Cortex of kidney (tissue), 1 donor: ENCODE results near the gene ST6GALNAC4.

Source experiments
- DNase-seq: peaks from one replicate; lab custom pipeline; 2025; lab: John Stamatoyannopoulos, UW

Gene ST6GALNAC4

DNA sequence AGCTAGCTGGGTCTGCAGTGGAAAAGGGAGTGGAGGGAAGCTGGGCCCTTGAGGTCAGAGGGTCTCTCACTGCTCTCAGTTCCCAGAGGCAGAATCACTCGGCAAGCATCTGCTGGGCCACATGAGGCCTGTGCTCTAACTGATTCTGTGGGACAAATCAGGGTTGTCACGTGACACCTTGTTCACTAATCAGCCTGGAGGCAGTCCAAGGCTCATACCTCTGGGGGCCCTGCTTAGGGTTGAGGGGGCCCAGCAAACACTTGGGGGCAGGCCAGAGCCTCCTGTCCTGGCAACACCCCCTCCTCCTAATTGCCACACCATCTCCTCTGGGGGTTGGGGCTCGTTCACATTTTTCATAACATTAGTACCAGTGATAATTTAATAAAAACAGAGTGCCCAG is 29.9 kb upstream of the ST6GALNAC4 start:
- DNase-seq = no peak

DNA sequence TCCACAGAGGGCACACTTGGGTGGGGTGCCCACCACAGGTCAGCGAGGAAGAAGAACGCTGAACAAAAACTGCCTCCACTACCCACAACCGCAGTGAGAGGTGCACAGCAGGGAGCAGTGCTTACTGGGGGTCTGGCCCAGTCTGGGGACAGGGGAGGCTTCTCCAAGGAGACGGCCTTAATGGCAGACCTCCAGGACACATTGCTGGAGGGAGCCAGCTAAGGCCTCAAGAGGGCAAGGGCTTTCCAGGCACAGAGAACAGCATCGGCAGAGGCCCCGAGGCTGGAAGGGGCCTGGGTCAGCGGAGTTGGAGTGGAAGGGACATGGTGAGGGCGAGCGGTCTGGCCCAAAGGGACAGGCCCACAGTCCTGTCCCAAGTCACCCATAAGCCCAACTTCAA is 29.1 kb upstream of the ST6GALNAC4 start:
- DNase-seq = no peak

DNA sequence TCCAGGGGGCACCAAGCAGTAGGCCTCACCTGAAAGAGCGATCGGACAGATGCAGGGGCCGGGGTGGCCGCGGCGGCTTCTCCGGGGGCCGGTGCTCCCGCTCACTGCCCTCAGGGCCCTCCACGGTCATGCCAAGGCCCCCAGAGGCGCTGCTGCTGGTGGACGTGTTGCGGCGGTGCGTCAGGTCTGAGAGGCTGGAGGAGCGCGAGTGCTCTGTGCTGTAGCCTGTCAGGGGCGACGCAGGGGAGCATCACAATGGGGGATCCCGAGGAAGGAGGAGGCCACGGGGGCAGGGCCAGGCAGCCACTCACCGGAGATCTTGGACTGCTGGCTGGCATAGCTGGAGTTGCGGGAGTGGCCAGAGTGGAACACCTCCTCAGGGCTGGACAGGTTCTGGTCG is 28.5 kb upstream of the ST6GALNAC4 start:
- DNase-seq = no peak

DNA sequence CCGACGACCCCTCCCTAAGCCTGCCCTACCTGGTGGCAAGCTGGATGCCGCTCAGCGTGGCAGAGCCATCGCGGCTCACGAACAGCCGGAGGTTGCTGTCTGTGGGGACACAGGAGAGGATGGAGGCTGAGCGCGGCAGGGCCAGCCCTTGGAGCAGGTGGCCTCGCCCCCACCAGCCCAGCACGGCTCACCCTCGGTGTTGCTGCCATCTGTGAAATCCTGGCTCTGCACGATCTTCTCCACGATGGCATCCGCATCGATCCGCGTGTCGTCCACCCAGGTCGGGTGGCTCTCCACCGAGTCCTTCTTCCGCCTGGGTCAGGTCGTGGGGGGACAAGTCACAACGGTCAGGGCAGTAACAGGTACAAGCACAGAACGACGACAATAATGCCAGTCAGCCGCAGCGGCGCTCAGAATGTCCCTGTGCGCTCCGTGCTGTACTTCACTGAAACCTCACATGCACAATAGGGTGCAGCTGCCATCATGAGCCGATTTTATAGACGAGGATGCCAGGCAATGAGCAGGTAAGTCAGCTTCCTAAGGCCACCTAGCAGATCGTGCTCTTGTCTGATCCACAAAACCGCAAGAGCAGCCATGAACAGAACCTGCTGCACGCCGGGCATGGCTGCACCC is 27.9 kb upstream of the ST6GALNAC4 start:
- DNase-seq = no peak

DNA sequence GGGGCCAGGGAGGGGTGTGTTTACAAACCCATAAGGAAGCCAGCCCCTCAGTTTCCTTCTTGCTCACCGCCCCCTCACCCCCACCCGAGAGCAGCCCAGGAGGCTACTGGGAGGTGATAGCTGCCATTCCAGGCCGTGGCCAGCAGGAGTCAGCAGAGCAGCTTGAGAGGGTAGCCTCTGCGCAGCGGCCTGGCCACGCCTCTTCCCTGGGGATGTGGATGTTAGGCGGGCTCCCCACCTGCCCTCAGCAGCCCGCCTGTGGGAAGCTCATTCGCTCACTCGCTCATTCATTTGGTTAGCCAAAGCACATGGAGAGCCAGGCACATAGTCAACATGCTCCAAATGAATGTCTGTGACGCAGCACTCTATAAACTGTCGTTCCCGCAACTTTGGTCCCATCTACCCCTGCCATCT is 26.9 kb upstream of the ST6GALNAC4 start:
- DNase-seq = no peak

DNA sequence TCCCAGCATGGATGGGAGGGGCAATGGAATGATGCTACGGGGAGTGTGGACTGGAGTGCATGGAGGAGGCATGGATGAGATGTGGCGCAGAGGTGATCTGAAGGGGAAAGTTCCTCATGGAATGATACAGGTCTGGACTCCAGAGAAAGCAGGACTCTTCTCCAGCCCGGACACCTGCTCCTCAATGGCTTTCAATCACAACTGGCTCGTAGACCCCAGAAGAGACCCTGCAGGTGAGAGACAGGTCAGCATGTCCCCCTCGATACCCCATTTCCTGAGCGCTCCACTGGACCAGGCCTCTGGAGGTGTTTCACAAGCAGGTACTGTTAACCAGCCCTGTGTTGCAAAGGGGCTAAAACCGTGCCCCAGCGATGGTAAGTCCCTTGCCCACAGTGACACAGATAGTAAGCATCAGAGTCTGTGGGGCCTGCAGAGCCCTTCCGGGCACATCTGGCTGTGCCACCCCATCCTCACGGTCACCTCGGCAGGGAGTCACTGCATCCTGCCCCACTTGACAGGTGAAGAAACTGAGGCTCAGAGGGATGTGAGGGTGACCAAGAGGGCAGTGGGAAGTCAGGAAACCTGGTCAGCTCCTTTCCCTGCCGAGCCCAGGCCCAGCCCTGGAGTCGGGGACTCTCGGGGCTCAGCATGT is 26.3 kb upstream of the ST6GALNAC4 start:
- no peak for DNase-seq

DNA sequence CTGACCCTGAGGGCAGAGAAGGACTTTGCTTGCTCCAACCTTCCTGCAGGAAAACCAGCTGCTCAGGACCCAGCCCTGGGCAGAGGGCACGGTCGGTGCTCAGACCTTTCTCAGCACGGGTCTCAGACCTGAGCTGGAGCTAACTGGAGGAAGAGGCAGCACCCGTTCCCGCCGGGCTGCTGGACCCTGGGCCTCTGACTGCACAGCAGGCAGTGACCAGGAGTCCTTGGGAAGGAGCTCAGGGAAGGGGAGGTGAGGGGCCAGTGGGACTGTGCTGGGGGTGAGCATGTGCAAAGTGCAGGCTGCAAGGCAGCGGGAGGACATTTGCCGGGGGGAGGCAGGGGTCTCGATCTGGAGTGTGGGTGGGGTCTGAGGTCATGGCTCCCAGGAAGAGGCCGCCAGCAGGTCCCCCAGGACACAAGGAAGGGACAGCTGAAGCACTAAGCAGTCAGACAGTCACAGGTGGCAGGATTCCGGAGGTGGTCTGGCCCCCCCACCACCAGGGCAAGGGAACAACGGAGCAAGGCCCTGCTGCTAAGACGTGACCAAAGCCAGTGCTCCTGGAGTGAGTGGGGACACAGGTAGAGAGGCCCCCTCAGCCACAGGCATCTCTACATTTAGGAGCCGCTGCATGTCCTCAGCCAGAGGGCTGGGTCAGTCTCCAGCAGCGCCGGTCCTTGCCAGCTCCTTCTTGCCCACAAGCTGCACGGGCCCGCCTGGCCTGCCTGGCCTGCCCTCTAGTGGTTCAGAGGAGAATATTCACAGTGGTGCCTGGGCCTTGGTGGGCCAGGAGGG is 25.6 kb upstream of the ST6GALNAC4 start:
- no peak for DNase-seq

DNA sequence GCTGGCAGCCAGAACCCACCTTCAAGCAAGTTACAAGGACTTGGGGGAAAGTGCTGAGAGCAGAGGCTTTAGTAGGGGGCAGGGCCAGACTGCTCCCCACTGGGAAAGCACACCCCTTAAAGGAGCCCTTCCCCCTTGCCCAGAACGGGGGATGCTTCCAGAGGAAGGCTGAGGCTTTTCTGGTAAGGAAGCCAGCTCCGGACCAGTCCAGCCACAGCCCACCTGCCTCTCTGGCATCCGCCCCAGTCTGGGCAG is 25.0 kb upstream of the ST6GALNAC4 start:
- DNase-seq = no peak

DNA sequence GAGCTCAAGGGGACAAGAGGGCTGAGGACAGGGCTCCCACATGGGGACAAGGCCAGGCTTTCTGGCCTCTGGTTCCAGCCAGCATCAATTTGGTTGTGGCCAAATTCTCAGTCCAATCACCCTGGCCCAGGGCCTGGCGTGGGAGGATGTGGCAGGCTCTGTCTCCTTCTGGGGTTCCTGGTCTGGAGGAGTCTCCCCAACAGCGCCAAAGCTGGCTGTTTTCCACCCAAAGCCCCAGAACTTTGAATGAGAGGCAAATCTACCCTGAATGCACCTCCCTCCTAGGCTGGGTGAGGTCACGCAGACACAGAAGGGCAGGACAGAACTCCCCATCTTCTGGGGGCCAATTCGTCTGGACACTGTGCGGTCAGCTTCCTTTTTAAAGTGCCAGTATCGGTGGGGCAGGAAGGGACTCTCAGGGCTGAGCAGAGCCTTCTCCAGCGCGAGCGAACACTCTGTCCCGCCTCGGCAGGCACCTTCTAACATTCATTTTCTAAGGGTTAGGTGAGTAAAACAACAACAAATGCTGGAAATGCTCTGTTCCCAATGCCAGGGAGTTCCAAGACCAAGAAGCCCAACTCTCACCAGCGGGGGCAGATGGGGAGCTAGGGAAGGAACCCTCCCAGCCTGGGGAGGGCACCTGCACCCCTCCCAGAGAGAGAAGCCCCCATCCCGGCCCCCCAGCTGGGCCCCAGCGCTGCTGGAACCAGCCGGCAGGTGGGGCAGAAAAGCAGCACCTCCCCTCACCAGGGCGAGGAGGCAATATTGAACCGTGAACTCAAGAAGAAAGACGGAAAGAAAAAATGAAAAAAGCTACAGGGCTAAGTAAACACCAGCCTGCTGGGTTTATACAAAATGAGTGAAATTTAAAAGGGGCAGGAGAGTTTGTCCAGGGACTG is 24.5 kb upstream of the ST6GALNAC4 start:
- DNase-seq = no peak

DNA sequence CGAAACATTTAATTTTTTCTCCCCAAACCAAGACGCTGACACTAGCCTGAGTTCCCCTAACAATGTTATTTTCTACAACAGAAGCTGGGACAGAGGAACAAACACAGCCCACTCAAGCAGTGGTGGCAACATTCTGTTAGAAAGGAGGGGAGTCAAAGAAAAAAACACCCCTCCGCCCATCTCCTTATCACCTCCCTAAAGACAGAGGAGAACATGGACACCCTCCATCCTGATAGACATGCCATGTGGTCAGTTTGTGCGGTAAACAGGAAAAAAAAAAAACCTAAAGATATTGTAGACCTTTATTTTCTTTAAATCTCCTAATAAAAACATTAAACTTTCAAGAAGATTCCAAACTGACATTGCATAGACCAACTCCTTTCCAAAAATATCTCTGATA is 23.8 kb upstream of the ST6GALNAC4 start:
- DNase-seq = no peak

DNA sequence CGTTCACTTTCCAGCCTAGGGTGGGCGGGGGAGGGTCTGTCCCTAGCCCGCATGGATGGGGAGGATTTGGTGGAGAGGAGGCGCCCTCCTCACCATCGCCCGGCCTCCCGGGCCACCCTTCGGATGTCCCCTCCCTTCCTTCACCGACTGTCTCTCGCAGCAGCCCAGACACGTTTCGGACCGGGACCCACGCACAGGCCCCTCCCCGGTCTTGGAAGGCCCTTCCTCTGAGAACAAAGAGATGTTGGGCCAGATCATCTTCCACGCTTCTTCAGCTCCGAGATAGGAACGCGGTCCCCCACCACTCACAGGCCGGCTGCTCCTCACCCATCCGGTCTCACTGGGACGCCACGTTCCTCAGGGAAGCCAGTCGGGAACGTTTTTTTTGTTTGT is 21.5 kb upstream of the ST6GALNAC4 start:
- DNase-seq = no peak

DNA sequence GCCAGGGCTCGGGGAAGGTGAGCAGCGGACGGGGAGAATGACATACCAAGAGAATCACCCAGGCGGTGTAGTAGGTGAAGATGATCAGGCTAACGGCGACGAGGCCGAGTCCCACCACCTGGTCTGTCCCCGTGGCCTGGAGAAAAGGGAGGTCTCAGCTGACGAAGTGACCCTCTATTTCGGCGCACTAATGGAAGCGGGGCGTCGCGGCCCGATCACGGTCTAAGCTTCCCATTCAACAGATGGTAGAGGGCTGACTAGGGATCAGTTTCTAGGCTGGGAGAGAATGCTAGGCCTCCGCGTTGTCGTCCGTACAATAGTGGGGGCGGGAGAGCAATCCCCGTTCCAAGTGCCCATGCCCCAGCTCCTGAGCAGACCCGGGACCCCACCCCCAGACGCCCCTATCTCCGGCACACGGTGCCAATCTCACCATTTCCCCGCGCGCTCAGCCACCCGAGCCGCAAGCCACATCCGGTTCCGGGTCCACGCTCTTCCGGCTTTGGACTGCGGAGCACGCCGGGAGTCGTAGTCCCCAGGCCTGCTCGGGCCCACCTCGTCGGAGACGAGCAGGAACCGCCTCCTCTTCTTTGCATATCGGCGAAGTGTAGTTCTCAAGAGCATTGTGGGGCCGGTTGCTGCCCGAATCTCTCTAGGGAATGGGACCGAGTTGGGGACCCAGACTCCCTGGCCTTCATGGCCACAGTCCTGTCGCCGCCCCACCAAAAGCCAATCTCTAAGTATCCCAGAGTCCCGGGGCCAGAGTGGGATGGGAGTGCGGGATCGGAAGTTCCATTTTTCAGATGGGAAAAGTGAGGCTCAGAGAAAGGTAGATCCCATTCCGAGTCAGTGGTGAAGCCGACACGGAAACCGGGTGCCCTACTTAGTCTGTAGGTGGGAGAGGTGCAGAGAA is 20.8 kb upstream of the ST6GALNAC4 start, which contains the start of gene DPM2:
TSS of gene DPM2 (minus strand) at position 467 of the 910 bp plus-strand sequence. CDS start at position 433, 34 bp downstream.
- DNase-seq = no peak

DNA sequence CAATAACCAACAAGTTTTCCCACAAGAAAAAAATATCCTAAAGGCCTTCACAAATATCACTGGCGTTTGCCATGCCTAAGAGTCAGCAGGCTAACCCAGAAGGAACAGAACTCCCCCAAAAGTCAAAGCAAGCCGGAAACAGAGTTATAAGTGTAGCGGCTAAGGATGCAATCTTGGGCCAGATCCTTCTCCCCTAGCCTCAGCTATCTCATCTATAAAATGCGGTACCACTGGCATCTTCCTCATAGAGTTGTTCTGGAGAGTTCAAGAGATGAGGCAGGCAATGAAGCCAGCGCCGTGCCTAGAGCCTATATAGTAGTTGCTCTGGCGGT is 20.2 kb upstream of the ST6GALNAC4 start:
- no peak for DNase-seq

DNA sequence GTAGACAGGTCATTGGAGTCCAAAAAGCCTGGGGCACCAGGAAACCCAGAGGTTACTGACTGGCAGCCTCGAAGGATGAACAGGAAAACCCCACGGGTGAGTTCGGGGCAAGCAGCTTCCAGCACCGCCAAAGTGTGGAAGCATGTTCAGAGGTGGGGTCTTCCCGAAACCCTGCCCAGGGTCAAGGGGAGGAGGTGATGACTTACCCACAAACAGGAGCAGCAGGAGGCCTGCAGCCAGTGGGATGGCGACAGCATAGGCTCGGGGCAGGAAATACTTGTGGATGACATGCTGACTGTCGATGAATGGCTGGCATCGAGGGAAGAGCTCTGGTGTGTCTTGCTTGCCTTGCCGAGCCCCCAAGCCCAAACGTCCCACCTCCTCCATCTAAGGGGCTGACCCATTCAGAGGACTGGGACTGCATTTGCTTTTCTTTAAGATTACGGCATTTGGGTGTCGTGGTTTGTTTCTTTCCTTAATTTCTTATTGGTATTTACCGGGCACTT is 19.6 kb upstream of the ST6GALNAC4 start:
- DNase-seq = no peak

DNA sequence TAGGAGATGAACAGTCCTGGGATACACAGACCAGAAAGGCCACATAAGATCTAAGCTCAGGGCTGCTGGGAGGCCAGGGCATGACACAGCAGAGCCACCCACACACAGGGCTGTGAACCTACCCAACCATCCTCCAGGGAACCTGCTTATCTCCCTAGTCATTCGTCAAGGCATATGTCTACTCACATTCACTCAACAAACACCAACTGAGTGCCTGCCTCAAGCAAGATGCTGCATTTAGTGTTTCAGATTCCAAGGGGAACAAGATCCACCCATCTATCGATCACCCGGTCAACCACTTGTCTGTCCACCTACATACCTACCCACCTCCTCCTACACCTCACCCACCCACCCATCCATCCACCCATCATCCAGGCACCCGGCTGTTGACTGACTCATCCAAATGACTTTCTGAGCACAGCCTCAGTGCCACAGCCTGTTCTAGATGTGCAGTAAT is 19.0 kb upstream of the ST6GALNAC4 start:
- DNase-seq = no peak

DNA sequence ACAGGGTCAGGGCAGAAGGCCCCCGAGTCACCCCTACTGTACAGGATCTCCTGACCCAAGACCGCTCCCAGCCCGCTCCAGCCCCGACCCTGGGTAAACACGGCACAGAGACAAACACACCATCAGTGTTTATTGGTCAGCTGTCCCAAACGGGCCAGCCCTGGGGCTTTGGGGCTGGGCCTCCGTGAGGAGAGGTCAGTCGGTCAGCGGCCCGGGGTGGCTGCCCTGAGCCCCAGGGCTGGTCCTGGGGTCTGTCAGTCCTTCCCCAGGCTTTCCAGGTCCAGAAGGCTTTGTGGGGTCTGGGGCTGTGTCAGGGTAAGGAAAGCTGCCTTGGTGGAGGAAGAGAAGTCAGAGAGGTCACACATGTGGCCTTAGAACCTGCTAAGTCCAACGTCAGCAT is 18.1 kb upstream of the ST6GALNAC4 start:
- no peak for DNase-seq

DNA sequence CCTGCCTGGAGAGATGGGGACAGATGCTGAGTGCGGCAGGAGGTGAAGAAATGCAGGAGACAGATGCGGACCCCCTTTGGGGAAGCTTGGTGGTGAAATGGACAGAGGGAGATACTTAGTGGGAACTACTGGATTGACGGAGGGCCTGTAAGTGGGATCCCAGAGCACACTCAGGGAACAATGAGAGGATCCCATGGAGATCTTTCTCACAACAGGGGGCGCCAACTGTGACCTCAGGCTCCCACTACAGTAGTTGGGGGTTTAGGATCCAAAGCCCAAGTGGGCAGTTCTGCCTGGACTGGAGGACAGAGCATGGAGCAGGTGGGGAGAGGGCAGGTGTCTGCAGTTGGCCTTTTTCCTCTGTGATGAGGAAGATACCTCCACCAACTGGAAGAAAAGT is 17.4 kb upstream of the ST6GALNAC4 start:
- DNase-seq = no peak

DNA sequence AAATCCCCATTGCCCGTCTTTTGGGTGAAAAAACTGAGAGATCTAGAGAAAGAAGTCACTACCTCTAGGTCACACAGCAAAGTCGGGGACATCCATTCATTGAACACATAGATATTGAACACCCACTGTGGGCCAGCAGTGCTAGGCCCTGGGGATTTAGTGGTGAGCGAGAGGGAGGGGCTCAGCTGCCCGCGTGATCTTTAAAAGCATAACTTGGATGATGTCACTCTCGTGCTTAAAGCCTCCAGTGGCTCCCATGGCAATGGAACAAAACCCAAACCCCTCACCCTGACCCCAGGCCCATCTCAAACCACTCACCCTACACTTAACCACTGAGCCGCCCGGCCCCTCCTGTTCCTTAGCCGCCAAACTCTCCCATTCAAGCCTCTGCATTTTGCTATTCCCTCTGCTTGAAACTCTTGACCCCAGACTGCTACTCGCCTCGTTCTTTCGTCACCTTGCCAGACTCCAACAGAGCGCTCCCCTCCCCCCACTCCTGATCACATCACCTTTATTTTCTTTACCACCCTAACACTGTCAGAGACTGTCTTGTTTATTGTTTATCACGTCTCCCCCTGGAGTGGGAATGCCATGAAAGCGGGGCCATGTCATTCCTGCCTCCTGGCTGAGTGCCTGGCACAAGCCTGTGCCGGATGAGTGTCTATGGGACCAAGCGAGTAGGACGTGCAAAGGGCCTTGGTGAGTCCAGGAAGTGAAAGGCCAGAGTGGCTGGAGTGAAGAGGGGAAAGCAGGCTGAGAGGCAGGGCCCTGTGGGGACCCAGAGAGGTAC is 14.4 kb upstream of the ST6GALNAC4 start:
- no peak for DNase-seq

DNA sequence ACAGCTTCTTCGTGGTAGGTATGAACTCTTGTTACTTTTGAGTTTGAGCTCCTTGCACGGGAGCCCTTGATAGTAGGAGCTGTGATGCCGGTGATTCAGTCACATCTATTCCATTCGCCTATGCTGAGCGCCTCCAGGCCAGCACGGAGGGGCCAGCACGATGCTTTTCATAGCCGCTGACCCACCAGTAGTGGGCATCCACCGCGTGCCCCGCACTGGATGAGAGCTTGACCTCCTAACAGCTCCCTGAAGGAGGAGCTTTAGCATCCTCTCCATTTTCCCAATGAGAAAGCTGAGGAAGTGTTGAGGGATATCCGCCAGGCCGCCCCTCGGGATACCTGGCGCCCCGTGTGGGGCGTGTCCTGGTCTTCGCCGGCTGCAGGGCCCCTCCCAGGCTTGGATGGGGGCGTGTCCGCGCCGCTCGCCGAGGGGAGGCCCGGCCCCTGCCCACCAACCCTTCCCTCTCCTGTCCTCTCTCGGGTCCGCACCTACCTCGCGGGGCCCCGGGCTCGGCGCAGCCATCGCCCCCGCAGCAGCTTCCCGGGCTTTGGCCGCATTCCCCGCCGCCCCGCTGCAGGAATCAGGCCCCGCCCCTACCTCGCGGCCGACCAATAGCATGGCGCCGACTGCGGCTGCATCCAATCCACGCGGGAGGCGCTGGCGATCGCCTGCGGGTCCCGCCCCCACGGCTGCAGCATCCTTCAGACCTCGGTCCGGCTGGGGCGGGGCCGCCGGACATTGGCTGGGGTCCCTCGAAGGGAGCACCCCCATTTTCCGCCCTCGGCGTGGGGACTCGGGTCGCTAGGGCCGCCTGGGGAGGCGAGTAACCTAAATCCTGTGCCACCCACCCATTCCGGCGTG is 13.6 kb upstream of the ST6GALNAC4 start, which contains the start of gene PIP5KL1:
TSS of gene PIP5KL1 (minus strand) at position 547 of the 861 bp plus-strand sequence. CDS start at position 522, 25 bp downstream.
- no peak for DNase-seq
